ENCODE measurements around the gene PRKCA. TPM values are rescaled to one million over a fixed set of nuclear protein-coding genes. Genes with fewer than 3 reads are reported as not detected.

Gene PRKCA
- total and polyA plus RNA-seq, 2 experiments from 2014 or later, result 6.4 to 35.4 TPM

GRCh38 chr17:66365903-66366302 lies 63.5 kb downstream of the PRKCA start:
- no peak for ATAC-seq
- no peak for DNase-seq (ENCODE audit: low spot score)
- no peaks in the 10 kb centered on the region for H3K9me3 Mint-ChIP-seq
- H3K27me3 Mint-ChIP-seq (ENCODE audit: insufficient read depth, low read depth, poor library complexity), result peaks cover 2% of the 10 kb centered on the region
- no peak overlapping the region for H3K4me3 Mint-ChIP-seq
- H3K27ac ChIP-seq (ENCODE audit: low read depth), result no peak overlapping the region
- no peaks in the 10 kb centered on the region for H3K9me2 ChIP-seq (ENCODE audit: insufficient read depth)
- 0 out of 2 replicates have a peak, but pooled peaks cover 3% of the 10 kb centered on the region for H3K79me2 ChIP-seq (replicated peaks; ENCODE audit: insufficient read depth)
- TF ChIP-seq ZNF114 (CRISPR knock-in tag; IDR thresholded peaks at IDR 0.05), result no peak
- no peak for TF ChIP-seq ZNF462 (CRISPR knock-in tag; IDR thresholded peaks at IDR 0.05)
- TF ChIP-seq CREB1 (CRISPR knock-in tag; IDR thresholded peaks at IDR 0.05; ENCODE audit: low read depth), result no peak
- TF ChIP-seq ETS1 (IDR thresholded peaks at IDR 0.05), result no peak
- TF ChIP-seq POLR2AphosphoS5 (IDR thresholded peaks at IDR 0.05; ENCODE audit: low read depth), result no peak
- no peak for TF ChIP-seq NANOG (IDR thresholded peaks at IDR 0.05; ENCODE audit: borderline replicate concordance)
- no peak for TF ChIP-seq EZH2phosphoT487 (IDR thresholded peaks at IDR 0.05; ENCODE audit: unreplicated experiment)
- TF ChIP-seq JUNB (IDR thresholded peaks at IDR 0.05; ENCODE audit: unreplicated experiment), result no peak
- no peak for TF ChIP-seq REST (IDR thresholded peaks at IDR 0.05; ENCODE audit: unreplicated experiment)
- TF ChIP-seq EZH2 (IDR thresholded peaks at IDR 0.05; ENCODE audit: low read depth, unreplicated experiment), result no peak
- TF ChIP-seq CTCF (conservative IDR thresholded peaks at IDR 0.05; ENCODE audit: low read depth in 2 of 2), result no peak
- TF ChIP-seq ZNF331 (CRISPR knock-in tag; IDR thresholded peaks at IDR 0.05; ENCODE audit: low read depth), result no peak
- no peak for TF ChIP-seq STAT1 (IDR thresholded peaks at IDR 0.05; ENCODE audit: unreplicated experiment)
- H3K4me1 ChIP-seq (ENCODE audit: insufficient read depth), result peaks cover 21% of the 10 kb centered on the region
- H2AFZ ChIP-seq, result no peak overlapping the region
- peaks cover 40% of the 10 kb centered on the region for H3K4me1 Mint-ChIP-seq
- H3K4me2 ChIP-seq, result peak overlapping the region; percentile 21; the same call in 1 of the 2 replicates
- H3K36me3 ChIP-seq (ENCODE audit: insufficient read depth), result no peaks in the 10 kb centered on the region
- no peaks in the 10 kb centered on the region for H3K27me3 ChIP-seq (ENCODE audit: insufficient read depth)
- H3F3A ChIP-seq (replicated peaks; ENCODE audit: low read depth), result no peaks in the 10 kb centered on the region
- no peaks in the 10 kb centered on the region for H4K20me1 ChIP-seq (replicated peaks; ENCODE audit: insufficient read depth)
- H3K36me3 Mint-ChIP-seq (ENCODE audit: low read depth), result no peaks in the 10 kb centered on the region
- no peak overlapping the region for H3K4me3 ChIP-seq
- no peak overlapping the region for H3K27ac Mint-ChIP-seq
